SK-N-MC (cell line): ENCODE measurements around the gene PDZD2.

Source experiments
- EZH2 ChIP-seq: fragments of 200-600 bp; sonication (generic); IDR thresholded peaks from one replicate; pipeline ENCODE4 v1.6.1; 2017; ENCODE audit warnings: antibody characterized with exemption
- FOXP2 ChIP-seq: optimal IDR thresholded peaks from 2 replicates; pipeline ENCODE3; 2011; ENCODE audit warnings: mild to moderate bottlenecking, moderate library complexity; ENCODE audit not compliant: insufficient read depth; ENCODE audit errors: extremely low read length, control extremely low read depth
- POLR2AphosphoS5 ChIP-seq: IDR thresholded peaks from 2 replicates; pipeline ENCODE4 v1.6.1; 2012; ENCODE audit warnings: mild to moderate bottlenecking, low read depth, low read length, borderline replicate concordance

GRCh38 chr5:32098890-32099310 is 460.0 kb downstream of the PDZD2 start:
- TF ChIP-seq FOXP2 = no peak
- no peak for TF ChIP-seq EZH2
- no peak for TF ChIP-seq POLR2AphosphoS5
